Stimulated activated CD8-positive, alpha-beta memory T cell treated with anti-CD3 and anti-CD28 coated beads, Interleukin-4, amount 100 ng/mL, for 48 hours (primary cell): ENCODE data around the gene MRPL21.

Source experiments
- DNase-seq: peaks from one replicate; pipeline ENCODE4 v3.0.0-alpha.2; 2020

MRPL21 gene

DNA sequence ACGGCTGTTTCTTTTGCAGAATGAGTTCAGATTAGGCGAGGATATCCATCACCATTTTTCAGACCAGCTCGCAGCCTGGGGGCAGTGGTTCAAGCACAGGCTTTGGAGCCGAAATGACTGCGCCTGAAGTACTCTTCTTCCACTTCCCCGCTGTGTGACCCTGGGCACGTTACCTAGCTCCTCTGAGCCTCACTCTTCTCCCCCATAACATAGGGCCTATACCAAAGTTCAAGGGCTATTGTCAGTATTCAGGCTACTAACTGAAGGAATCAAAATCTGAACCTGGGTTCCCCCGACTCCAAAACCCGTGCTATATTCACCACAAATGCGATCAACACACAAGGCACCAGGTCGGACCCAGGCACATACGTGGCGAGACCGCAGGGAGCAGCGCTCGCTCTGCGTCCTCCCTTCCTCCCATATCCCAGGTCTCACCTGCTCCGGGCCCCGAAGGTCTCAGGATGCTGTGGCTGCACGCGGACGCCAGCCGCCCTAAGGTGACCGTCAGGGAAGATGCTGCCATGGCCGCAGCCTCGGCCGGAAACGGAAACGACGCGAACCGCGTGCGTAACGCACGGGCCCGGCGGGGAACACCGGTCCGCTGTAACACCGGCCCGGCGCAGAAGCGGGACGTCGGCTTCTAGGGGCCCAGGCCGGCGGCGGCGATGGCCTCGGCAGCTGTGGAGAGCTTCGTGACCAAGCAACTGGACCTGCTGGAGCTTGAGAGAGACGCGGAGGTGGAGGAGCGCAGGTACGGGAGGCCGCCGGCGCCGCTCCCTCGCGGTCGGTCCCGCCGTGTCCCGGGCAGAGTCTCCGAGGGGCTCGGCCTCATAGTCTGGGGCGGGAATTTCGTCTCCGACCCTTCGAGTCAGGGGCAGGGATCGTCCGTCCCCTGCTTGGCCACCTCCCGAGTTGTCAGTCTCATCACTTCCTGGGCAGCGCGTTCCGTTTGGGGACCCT, at the start of gene MRPL21, which contains the start of gene IGHMBP2:
TSS of gene MRPL21 (minus strand) at position 545 of the 960 bp plus-strand sequence. CDS start at position 523, 22 bp downstream.
TSS of gene IGHMBP2 (plus strand) at position 604 of the 960 bp plus-strand sequence. CDS start at position 666, 62 bp downstream.
- peak; percentile 93 for DNase-seq

DNA sequence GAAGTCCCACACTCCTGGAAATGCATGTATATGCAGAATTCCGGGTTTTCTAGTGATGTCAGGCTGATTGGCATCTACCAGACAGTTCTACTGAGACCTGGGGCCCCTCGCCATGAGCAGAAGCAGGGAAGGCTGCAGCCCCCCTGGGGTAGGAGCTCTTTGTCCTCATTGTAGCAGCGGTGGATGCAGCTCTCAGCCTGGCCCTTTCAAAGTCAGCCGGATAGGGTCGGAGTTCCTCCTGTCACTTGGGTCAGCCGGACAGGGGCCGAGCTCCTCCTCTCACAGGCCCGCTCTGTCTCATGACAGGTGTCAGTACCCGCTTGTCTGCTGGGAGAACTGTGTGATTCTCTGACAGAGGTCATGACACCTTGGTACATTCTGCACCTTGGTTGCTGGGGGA, 47.1 kb upstream of the MRPL21 start:
- no peak for DNase-seq

DNA sequence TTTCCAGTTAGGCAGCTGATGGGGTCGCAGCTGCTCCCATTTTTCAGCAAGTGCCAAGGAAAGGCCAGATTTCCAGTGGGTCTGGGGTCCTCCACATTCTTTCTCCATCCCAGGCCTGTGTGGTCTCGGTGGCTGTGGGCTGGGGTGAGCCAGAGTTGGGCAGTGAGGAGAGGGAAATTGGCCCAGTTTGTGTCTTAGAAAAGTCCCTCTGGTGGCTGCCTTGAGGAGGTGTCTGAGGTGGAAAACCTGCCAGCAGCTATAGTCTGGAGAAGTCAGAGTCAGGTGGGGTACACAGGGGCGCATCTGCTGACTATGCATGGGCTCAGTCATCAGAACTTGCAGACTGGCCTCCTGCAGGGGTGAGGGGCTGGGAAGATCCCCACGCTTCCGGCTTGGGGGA, 46.6 kb upstream of the MRPL21 start:
- DNase-seq, result no peak

DNA sequence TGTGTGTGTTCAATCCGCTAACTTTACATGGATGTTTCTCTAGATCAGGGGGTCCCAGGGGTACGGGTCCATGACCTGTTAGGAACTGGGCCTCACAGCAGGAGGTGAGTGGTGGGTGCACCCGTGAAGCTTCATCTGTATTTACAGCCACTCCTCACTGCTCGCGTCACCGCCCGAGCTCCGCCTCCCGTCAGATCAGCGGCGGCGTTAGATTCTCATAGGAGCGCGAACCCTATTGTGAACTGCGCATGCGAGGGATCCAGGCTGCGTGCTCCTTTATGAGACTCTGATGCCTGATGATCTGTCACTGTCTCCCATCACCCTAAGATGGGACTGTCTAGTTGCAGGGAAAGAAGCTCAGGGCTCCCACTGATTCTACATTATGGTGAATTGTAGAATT, 45.3 kb upstream of the MRPL21 start:
- DNase-seq, result no peak

DNA sequence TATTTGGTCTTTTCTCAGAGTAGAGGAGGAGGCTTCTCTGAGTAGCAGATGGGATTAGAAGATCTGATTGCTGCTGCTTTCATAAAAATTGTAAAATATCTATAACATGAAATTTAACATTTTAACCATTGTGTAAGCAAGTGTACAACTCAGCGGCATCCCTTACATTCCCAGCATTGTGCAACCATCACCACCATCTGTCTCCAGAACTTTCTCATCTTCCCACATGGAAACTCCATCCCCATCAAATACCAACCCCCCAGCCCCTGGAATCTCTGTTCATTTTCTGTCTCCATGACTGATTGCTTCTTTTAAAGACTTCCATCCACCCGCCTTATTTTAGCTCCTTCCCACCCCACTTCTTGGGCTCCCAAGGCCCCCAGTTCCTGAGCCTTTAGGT, 44.9 kb upstream of the MRPL21 start:
- no peak for DNase-seq

DNA sequence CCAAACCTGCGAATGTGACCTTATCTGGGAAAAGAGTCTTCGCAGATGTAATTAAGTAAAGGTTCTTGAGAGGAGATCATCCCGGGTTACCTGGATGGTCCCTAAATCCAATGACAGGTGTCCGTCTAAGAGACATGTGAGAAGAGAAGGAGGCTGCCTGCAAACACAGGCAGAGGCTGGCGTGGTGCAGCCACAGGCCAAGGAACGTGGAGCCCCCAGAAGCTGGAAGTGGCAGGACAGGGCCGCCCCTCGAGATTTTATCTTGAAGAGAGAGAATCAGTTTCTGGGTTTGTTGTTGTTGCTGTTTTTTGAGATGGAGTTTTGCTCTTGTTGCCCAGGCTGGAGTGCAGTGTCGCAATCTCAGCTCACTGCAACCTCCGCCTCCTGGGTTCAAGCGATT, 43.5 kb upstream of the MRPL21 start:
- no peak for DNase-seq

DNA sequence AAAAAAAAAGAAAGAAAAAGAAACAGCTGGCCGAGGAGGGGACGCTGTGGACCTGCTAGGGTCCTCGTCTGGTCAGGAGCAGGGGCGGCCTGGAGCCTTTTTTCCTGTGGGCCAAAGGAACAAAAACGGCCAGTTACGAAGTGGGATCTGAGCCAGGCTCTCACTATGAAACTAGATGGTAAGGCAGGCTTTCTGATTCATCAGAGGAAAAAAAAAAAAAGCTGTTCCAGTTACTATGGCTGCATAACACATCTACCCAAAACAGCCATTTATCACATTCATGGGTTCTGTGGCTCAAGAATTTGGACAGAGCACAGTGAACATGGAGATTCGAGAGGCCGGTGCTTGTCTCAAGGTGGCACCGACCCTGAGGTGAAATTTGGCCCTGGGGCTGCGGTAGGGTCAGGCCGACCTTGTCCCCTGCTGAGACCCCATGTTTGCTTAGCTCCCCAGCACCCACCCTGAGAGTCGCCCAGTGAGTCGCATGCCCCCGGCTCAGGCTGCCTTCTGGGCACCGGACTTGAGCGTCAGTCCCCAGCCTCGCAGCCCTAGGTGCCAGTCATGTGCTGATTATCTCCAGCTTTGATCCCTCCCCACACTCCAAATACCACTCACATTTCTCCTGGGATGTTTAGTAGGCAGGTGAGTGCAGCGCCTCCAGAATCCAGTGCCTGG, 42.9 kb upstream of the MRPL21 start:
- no peak for DNase-seq

DNA sequence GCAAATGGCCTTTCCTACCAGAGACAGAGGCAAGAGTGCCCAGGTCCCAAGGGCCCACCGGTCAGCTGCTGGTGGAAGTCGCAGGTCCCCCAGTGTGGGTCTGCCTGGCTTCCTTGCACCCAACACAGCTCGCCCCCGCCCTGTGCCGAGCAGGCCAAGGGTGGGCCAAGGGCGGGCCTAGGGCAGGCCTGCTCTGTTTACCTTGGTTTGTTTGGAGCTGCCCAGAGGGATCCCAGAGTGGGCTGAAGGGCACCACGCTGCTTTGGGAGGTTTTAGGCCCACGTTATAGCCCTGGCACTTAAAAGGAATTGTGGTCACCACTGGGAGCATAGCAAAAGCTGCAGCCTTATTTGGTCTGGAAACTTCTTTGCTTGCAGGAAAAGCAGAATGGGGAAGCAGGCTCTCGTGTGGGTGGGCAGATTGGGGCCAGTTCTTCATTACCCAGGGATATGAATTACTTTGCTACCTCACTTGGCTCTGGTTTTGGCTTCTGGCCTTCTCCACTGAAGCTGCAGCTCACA, 39.2 kb upstream of the MRPL21 start:
- no peak for DNase-seq

DNA sequence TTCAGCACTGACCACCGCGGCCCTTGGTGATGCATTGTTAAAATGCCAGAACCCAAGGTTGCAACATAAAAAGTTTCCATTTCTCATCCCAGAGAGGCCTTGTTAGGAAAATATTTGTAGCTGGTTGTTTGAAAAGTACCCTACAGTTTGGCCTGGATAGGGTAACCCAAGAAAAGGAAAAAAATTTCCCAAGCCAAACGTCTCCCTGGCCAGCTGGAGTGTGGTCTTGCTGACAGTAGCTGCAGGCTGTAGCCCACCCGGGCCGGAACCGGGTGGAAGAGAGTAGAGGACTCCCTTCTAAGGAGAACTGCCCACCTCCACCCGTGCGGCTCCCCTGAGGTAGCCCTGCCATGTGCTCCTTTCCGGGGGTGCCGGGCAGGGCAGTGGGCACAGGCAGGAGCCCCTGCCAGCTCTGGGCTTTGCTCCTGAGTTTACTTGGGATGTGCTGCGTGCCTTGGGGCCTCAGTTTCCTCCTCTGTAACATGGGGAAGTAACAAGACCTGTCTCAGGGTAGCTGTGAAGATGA, 38.5 kb upstream of the MRPL21 start:
- DNase-seq, result no peak

DNA sequence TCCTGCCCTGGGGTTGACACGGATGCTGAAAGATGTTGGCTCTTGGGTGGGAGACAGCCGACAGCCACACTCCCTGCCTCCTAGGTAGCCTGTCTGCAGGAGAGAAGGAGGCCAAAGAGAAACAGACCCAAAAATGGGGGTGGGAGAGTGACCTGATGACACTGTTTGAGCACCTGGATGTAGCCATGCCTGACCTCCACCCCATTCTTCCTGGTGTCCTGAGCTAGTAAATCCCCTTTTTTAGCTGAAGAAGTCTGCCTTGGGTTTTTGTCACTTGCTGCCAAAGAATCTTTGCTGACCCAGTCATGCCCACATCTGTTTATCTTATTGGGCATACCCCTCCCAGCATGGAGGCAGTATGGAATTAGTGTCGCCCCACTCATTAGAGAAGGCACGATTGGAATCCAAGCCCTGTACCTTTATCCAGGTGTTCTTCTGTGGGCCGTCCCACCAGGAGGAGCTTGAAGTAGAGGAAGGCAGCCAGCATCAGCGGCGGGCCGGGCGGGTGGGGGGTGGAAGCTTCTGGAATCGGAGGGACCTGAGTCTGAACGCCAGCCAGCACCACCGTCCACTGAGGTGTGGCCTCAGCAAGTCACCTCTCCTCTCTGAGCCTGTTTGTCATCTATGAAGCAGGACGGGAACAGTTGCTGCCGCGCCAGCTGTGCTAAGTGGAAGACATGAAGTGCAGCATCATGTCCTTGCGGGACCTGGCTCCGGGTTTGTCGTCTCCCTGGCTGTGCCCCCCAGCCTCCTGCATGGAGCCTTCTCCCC, 37.9 kb upstream of the MRPL21 start:
- no peak for DNase-seq

DNA sequence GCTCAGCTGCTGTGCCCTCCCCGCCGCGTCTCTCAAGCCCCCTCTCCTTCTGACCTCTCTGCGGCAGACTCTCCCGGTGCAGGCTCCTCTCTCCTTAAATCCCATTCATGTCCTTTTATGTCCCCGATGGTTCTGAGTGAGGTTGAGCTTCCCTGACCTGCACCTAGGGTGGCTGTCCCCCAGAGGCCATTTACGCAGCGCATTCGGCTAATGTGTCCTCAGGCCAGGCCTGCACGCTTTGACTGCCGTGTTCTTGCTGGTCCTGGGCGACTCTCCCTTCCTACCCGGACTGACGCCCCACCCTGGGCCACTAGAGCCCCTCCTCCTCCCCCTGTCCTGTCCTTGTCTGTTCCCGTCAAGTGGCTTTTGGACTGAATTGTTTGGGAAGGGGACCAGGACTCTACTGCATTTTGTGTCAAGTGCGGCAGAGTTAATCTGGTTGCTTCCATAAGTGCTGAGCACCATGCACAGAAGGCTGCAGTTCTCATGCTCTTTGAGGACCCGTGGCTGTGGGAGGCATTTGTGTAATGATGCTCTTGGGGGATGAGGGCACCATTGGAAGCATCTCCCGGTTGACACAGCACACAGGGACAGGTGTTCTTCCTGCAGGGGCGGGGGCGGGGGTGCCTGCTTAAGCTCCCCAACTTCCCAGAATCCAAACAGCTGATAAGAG, 37.2 kb upstream of the MRPL21 start:
- DNase-seq, result no peak

DNA sequence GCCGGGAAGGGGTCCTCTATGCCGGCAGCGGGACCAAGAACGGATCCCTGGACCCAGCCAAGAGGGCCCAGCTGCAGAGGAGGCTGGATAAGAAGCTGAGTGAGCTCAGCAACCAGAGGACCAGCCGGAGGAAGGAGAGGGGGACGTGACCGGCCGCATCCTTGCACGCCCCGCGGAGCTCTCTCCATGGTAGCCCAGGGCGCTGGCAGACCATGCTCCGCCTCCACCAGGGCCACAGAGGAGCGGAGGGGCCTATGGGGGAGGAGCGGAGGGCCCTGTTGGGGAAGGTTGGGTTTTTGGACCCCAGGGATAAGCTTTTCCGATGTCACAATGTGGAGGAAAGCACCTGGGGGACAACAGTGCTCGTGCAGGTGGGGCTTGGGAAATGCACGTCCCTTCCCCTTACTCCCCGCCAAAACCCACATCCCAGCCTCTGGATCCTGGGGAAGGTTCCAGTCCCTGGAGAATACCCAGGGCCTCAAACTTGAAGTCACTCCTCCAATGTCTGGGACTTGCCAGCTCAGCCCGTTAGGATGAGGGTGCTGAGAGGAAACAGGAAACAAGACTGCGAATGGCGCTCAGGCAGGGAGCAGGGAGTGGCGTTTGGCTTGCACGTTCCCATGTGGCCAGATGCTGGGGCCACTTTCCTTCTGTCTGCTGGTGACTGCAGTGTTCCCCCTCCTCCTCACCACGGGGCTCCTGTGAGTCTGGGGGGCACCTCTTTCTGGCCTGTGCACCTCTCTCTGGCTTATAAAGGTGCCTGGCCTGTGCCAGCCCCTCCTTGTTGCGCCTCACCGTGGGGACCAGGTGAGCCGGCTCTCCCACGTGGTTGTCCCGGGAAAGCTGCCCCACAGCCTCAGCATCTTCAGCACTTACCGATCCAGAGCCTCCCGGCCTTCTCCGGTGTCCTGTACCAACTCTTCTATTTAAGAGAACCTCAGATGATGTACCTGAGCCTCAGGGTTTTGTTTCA, 36.2 kb upstream of the MRPL21 start:
- no peak for DNase-seq

DNA sequence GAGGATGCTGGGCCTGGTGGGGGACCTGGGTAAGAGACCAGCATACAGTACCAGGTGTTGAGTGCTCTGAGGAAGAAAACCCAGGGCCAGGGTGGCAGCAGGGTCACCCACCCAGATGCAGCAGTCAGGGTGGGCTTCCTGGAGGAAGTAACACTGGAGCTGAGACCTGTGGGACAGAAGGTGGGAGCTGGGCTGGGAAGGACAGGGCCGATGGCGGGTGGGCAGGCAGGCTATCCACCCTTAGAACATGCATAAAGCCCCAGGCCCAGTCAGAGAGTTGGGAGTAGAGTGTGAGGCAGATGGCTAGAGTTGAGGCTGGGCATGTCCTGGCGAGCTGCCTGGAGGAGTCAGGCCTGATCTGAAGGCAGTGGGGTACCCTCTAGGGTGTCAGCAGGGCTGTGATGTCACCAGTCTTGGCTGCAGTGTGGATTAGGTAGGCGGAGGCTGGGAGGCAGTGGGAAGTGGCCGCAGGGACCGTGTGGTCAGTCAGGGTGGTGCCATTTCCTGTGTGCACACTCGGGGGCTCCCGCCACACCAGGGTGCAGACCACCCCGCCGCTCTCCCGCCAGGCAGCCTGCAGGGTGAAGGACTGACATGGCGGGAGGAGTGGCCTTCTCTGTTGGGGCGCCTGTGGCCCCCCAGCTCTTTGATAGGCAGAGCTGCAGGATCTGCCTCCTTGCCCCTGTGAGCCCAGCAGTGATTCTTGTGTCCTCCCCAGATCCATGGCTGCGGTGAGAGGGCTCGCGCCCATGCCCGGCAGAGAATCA, 35.4 kb upstream of the MRPL21 start:
- no peak for DNase-seq

DNA sequence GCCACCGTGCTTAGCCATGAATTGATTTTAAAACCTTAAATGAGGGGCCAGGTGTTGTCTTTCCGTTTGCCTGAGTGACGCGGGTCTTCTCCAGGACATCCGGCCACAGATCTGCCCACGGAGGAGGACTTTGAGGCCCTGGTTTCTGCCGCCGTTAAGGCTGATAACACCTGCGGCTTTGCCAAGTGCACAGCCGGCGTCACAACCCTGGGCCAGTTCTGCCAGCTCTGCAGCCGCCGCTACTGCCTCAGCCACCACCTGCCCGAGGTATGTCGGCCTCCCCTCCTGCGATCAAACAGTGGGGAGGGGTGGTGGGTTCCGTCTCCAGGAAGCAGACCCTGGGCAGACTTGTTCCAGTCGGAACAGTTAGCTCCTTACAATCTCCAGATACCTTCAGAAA, 34.5 kb upstream of the MRPL21 start:
- no peak for DNase-seq

DNA sequence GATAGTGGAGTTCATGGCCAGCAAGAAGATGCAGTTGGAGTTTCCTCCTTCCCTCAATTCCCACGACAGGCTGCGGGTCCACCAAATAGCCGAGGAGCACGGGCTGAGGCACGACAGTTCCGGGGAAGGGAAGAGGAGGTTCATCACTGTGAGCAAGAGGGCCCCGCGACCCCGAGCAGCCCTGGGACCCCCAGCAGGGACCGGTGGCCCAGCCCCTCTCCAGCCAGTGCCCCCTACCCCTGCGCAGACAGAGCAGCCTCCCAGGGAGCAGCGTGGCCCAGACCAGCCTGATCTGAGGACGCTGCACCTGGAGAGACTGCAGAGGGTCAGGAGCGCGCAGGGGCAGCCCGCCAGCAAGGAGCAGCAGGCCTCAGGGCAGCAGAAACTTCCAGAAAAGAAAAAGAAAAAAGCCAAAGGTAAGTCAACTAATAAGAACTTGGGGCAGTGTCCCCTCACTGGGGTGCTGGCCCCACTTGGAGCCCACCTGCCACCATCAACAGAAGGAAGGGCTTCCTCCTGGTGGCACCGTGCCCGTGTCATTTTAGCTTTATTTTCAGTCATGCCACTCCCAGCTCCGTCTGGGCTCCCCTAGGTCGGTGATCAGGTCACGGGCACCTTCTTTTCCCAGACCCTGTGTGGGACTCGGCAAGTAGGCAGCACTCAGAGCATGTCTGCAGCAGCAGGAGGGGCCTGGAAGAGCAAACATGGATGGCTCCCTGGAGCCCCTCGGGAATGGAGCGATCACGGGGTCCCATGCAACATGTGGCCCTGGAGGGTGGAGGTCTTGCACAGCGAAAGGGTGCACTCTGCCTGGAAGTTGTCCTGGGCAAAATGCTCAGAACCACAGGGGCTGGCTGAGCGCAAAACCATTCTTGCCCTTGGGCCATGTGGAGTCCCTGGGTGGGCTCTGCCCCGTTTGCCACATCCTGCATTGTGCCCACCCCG, 33.3 kb upstream of the MRPL21 start:
- no peak for DNase-seq

DNA sequence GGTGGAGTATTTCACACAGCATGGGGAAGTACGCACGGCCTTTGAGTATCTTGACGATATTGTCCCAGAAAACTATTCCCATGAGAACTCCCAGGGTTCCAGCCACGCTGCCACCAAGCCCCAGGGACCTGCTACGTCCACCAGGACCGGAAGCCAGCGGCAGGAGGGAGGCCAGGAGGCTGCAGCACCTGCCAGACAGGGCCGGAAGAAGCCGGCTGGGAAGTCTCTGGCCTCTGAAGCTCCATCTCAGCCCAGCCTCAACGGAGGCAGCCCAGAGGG, 32.7 kb upstream of the MRPL21 start:
- DNase-seq, result no peak

DNA sequence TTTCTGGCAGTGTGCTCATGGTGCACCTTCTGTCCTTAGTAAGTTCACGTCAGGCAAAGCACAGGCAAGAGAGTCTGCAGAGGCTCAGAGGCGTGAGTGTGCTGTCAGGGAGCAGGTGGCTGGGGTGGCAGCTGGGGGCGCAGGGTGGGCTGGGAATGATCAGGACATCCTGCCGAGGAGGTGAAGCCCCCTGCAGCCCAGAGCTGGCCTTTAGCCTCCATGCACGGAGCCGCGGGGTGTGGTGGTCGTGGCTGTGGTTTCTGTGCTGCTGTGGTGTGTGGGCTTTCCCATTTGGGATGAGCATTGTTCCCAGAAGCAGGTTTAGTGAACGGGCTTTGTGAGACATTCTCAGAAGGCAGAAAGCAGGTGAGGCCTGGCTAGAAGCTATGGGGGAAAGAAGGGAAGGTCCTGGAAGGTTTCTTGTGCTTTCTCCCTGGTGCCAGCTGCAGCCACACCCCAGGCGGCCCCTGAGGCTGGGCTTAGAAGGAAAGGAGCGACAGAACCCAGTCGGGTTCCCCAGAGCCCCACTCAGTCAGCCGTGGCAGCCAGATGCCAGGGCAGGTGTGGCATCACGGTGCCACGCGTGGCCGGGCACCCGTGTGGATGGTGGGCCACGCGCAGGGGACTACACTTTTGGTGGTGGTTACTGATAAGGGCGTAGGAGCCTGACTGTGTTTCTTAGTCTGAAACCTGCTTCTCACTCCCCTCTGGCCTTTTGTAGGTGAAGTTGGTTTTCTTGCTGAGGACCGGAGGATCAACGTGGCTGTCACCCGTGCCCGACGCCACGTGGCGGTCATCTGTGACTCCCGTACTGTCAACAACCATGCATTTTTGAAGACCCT, 32.1 kb upstream of the MRPL21 start:
- DNase-seq, result no peak

DNA sequence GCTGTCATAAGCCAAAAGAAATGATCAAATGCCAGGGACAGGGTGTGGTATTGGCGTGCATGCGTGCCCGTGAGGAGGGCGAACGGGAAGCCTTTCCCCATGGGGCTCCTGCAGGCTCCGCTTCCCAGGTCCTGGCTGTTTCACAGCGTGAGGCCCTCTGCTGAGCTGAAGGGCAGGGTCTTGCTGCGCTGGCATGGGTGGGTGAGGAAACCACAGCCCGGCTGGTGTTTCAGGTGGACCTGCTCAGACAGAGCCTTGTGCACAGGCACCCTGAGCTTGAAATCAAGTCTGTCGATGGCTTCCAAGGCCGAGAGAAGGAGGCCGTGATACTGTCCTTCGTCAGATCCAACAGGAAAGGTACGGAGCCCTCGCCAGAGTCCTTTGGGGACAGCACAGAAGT, 31.4 kb upstream of the MRPL21 start:
- DNase-seq, result no peak
